EL (cell line): Measurements from ENCODE around the gene SLC6A18.

Source experiments
- DNase-seq: peaks from one replicate; pipeline ENCODE4 v3.0.0-alpha.2; 2016

The SLC6A18 gene

DNA sequence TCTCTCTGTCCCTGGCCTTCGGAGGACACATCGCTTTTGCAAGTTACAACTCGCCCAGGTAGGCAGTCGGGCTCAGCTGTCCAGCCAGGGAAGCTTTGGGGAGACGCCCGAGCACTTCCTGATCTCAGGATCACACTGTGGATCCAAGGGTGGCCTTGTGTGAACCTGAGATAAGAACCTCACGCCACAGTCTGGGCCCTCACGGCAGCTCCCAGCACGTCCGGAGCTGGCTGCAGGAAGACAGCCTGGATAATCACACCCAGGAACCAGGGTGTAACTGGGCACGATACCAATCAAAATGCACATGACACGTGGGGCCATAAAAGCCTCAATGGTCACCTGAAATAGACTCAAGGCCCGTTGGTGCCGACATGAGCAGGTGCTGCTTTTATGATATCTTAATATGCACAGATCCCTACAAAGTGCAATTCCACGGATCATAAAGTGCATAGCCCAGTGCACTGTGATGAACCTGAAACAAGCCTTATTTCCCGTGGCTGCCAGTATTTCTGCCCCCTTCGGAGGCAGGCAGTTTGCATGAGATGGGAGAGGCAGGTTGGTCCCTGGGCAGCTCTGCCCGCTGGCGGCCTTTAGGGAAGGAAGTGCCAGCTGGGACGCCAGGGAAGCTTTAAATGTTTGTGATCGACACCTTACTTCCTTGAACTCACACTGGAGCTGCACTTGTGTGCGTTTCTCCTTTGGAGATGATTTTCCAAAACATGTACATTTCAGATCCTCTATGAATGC, 14.5 kb downstream of the SLC6A18 start:
- no peak for DNase-seq

- no peak for DNase-seq
Measured at GRCh38 chr5:1240496-1241260, 15.5 kb downstream of the SLC6A18 start.

- no peak for DNase-seq
Measured at GRCh38 chr5:1241509-1242080, 16.4 kb downstream of the SLC6A18 start.

DNA sequence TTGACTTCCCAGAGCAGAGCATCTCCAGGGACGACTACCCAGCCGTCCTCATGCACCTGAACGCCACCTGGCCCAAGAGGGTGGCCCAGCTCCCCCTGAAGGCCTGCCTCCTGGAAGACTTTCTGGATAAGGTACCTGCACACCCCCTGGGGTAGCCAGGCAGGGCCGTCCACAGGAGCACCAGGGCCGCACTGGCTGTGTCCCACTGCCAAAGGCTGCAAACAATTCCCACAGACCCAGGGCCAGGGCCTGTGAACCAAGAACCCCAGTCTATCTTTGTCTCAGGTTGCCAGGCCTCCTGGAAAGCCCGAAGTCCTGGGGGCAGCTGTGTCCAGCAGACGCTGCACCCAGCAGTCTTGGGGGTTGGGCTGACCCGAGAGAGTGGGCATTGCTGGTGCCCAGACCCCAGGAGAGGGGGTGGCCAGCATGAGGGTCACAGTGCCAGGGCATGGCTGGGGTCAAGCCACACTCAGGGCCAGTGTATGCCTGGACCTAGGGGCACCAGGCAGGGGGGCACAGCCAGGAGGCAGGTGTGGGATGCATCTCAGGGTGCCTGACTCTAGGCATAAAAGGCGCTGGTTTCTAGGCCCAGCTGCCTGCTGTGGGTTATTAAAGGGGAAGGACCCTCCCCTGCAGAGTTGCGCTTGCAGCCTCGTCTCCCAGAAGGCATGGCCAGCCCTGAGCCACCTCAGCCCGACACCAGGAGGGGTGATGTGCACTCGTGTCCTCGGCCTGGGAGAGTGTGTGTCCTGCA, 17.7 kb downstream of the SLC6A18 start:
- DNase-seq: no peak

GRCh38 chr5:1243487-1244130, 18.4 kb downstream of the SLC6A18 start:
- DNase-seq: no peak

GRCh38 chr5:1244255-1244654, 19.1 kb downstream of the SLC6A18 start:
- DNase-seq: no peak

- no peak for DNase-seq
Measured at GRCh38 chr5:1244976-1245375, 19.8 kb downstream of the SLC6A18 start.

DNA sequence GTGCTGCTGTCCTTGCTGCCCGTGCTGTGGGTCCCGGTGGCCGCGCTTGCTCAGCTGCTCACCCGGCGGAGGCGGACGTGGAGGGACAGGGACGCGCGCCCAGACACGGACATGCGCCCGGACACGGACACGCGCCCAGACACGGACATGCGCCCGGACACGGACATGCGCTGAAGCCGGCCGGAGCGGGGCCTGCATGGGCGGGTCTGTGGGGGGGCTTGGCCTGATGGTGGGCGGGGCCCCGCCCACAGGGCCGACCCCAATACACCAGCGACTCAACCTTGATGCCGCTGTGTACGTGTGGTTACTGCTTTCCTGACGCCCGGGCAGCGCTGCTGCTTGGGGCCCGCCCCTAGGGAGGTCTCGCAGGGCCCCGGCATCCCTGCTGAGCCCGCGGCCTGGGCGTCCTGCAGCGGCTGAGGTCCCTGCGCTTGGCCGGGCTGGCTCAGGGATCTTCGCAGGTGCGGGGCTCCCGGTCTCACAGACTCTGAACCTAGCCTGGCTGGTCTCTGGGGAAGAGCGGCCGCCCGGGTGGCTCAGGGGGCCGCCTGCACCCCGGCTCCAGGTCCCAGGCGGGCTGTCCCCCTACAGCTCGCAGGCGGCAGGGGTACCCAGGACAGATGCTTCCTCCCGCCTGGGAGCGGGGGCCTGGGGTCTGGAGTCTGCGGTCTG, 20.9 kb downstream of the SLC6A18 start:
- no peak for DNase-seq

DNA sequence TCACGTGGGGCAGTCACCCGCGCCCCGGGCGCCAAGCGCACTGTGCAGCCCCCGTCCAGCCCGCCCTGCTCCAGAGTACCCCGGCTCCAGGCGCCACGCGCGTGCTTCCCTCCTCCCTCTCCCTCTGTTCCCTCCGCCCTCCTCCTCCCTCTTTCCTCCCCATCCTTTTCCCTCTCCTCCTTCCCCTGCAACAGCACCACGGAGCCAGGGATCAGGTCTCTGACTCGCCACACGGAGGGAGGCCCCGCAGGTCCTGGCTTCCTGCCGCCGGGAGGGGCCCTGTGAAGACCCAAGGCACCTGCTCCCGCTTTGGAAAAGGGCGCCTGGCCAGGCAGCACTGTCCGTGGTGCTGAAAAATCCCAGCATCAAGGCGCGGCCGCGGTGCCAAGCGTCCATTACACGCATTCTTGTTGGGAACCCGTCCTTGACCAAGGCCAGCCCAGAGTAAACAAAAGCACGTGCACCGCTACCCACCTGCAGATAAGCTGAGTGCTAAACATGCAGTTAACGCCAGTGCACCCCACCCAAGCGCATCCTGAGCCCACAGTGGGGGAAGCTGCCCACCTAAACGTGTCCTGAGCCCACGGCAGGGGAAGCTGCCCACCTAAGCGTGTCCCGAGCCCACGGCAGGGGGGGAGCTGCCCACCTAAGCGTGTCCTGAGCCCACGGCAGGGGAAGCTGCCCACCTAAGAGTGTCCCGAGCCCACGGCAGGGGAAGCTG, 21.7 kb downstream of the SLC6A18 start:
- no peak for DNase-seq

DNA sequence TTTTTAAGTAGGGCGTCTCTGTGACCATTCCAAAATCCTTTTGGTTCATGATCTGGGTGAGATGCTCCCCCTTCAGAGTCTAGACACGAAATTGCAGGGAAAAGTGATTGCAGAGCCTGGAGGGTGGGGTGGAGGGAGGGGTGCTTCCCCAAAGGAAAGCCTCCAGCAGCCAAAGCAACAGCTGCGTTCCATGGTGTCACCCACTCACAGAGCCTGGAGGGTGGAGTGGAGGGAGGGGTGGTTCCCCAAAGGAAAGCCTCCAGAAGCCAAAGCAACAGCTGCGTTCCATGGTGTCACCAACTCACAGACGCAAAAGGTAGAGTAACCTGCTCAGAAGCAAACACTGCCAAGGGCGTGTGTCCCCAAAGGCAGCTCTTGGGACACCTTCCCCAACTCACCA, 22.6 kb downstream of the SLC6A18 start:
- DNase-seq: no peak

DNA sequence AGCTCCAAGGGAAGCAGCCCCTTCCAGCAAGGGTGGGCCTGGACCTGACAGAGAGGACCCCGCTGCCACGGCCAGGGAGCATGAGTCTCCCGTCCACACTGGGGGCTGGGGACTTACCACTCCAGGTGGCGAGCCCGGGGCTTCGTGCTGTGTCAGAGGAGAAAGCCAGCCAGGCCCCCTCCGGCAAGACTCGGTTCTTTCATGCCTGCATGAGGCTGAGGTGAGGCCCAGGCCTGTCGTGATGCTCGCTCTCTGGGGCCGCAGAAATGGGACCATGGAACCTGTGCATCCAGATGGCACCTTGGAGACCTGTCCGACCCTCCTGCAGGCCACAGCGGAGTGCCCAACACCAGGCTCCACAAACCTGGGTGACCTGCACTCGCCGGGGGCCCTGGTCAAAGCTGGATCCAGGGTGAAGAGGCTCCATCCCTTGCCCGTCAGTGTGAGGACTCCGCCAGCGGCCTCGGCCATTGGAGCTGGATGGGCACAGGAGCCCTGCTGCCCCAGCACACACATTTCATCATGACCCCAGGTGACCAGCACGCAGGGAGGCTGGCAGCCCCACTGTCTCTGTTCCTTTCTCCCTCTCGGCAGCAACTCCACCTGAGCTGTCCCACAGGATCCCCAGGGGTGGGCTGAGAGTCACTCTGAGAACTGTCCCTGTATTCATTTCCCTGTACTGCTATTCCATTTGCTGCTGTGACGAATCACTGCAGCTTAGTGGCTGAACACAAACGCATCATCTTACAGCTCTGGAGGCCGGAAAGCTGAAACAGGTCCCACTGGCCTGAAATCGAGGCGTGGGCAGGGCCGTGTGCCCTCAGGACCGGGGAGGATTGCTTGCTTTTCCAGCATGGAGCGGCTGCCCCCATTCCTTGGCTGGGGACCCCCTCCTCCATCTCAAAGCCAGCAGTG, 24.4 kb downstream of the SLC6A18 start:
- no peak for DNase-seq

GRCh38 chr5:1251678-1252580, 26.7 kb downstream of the SLC6A18 start:
- DNase-seq: no peak

- DNase-seq: no peak
Measured at GRCh38 chr5:1252681-1253080, 27.5 kb downstream of the SLC6A18 start.

GRCh38 chr5:1253456-1254105, 28.4 kb downstream of the SLC6A18 start:
- DNase-seq: peak; percentile 74

- DNase-seq: peak; percentile 63
Measured at GRCh38 chr5:1254196-1254595, 29.0 kb downstream of the SLC6A18 start.

DNA sequence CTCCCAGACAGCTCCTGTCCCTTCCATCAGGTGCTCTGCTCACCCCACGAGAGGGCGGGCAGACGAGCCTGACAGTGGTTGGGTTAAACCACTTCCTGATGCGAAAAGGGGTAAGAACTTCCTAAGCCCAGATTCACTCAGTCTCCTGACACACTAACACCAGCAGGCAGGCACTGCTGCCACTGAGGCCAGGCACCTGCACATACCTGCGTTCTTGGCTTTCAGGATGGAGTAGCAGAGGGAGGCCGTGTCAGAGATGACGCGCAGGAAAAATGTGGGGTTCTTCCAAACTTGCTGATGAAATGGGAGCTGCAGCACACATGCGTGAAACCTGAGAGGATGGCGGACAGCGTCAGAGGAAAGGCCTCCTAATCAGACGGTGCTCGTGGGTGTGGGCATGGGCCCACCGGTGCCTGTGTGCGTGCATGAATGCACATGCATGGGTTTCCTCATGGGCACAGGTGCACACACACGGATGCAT, 29.9 kb downstream of the SLC6A18 start:
- DNase-seq: peak; percentile 66

- DNase-seq: no peak
Measured at GRCh38 chr5:1256776-1257175, 31.6 kb downstream of the SLC6A18 start.

DNA sequence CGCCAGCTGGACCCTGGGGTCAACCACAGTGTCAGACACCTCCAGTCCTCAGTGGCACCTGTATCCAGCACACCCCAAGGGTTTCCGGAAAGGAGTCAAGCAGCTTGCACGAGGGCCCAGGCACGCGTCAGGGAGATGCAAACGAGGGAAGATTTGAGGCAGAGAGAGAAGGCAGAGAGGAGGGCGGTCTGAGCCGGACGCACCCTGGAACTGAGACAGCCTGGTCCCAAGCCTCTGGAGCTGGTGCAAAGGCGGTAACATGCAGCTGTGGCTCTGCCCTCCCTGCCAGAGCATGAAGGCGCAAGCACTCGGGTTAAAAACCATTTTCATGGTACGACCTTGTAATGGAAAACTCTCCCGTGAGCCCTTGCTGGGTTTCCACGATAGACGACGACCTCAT, 32.2 kb downstream of the SLC6A18 start:
- DNase-seq: no peak

DNA sequence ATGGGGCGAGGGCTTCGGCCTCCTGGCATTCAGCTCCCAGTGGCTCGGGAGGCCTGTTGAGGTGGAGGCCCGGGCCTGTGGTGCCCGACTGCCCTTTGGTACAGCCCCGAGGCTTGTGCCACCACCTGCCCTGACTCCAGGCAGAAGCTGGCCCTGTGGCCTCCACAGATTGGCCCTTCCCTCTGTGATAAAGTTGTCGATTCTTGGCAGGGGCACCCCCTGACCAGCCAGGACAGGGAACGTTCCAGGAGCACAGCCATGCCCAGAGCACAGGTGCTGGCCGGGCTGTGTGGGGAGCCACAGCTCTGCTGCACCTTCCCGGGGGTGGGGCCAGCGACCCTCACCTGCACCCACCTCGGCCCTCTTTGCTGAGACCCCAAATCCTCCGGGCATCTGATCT, 32.7 kb downstream of the SLC6A18 start:
- no peak for DNase-seq
